Lower leg skin (tissue), 3 donors: ENCODE measurements around the gene SPATA13.

Source experiments
- CTCF ChIP-seq, 3 donors: fragments of 450-650 bp; IDR thresholded peaks; one replicate each; pipeline ENCODE4 v1.5.1; 2016; ENCODE audit warnings: antibody characterized with exemption in 3 of 3, mild to moderate bottlenecking in 3 of 3, moderate library complexity in 2 of 3
- POLR2A ChIP-seq, 2 donors: fragments of 450-650 bp; IDR thresholded peaks; one replicate each; pipeline ENCODE4 v1.6.1; 2016 to 2017; ENCODE audit warnings: antibody characterized with exemption in 2 of 2, mild to moderate bottlenecking in 1 of 2, moderate library complexity in 1 of 2

GRCh38 chr13:24293746-24294145 is 133.2 kb downstream of the SPATA13 start:
- TF ChIP-seq CTCF (IDR thresholded peaks at IDR 0.05) (no peak), POLR2A (IDR thresholded peaks at IDR 0.05) (no peak)
